ENCODE results near the gene KCNMA1.

KCNMA1 gene

GRCh38 chr10:77357611-77358310 lies 279.8 kb downstream of the KCNMA1 start:
- H3K4me3 ChIP-seq (ENCODE audit: insufficient read depth, low read depth, low read length) = no peak overlapping the region
- no peaks in the 10 kb centered on the region for H3K36me3 ChIP-seq (ENCODE audit: control insufficient read depth, insufficient read depth, low read length)
- H3K9me3 ChIP-seq (ENCODE audit: control insufficient read depth, low read length) = no peaks in the 10 kb centered on the region
- WGBS, 2 experiments = 90 to 96% methylated on average over 3 to 4 of the region's 4 CpGs
- H3K27ac ChIP-seq (ENCODE audit: insufficient read depth, low read depth, low read length, poor library complexity, severe bottlenecking) = no peak overlapping the region
- no peaks in the 10 kb centered on the region for H3K4me1 ChIP-seq (ENCODE audit: control insufficient read depth, insufficient read depth, low read length)
- H3K27me3 ChIP-seq (ENCODE audit: control insufficient read depth, insufficient read depth, low read length, poor library complexity, severe bottlenecking) = no peaks in the 10 kb centered on the region

- Histone ChIP-seq H3K27ac (ENCODE audit: insufficient read depth, low read depth, low read length, poor library complexity, severe bottlenecking) (no peak overlapping the region), H3K9me3 (ENCODE audit: control insufficient read depth, low read length) (no peaks in the 10 kb centered on the region), H3K27me3 (ENCODE audit: control insufficient read depth, insufficient read depth, low read length, poor library complexity, severe bottlenecking) (no peaks in the 10 kb centered on the region)
These were observed 280.4 kb downstream of the KCNMA1 start for GRCh38 chr10:77357185-77357584.

GRCh38 chr10:77355844-77356243 lies 281.8 kb downstream of the KCNMA1 start:
- H3K27me3 ChIP-seq (ENCODE audit: control insufficient read depth, insufficient read depth, low read length, poor library complexity, severe bottlenecking) = no peaks in the 10 kb centered on the region
- H3K4me1 ChIP-seq (ENCODE audit: control insufficient read depth, insufficient read depth, low read length) = no peaks in the 10 kb centered on the region
- H3K36me3 ChIP-seq (ENCODE audit: control insufficient read depth, insufficient read depth, low read length) = no peaks in the 10 kb centered on the region
- no peak overlapping the region for H3K4me3 ChIP-seq (ENCODE audit: insufficient read depth, low read depth, low read length)
- 80 to 87% methylated on average over 4 of the region's 4 CpGs for WGBS, 2 experiments
- no peaks in the 10 kb centered on the region for H3K9me3 ChIP-seq (ENCODE audit: control insufficient read depth, low read length)
- no peak overlapping the region for H3K27ac ChIP-seq (ENCODE audit: insufficient read depth, low read depth, low read length, poor library complexity, severe bottlenecking)

More at GRCh38 chr10:77357185-77357584, 280.4 kb downstream of the KCNMA1 start:
- Histone ChIP-seq H3K4me3 (ENCODE audit: insufficient read depth, low read depth, low read length) (no peak overlapping the region), H3K36me3 (ENCODE audit: control insufficient read depth, insufficient read depth, low read length) (no peaks in the 10 kb centered on the region), H3K4me1 (ENCODE audit: control insufficient read depth, insufficient read depth, low read length) (no peaks in the 10 kb centered on the region)

- Histone ChIP-seq H3K27ac (ENCODE audit: insufficient read depth, low read depth, low read length, poor library complexity, severe bottlenecking) (no peak overlapping the region), H3K27me3 (ENCODE audit: control insufficient read depth, insufficient read depth, low read length, poor library complexity, severe bottlenecking) (no peaks in the 10 kb centered on the region), H3K36me3 (ENCODE audit: control insufficient read depth, insufficient read depth, low read length) (no peaks in the 10 kb centered on the region), H3K4me3 (ENCODE audit: insufficient read depth, low read depth, low read length) (no peak overlapping the region), H3K4me1 (ENCODE audit: control insufficient read depth, insufficient read depth, low read length) (no peaks in the 10 kb centered on the region), H3K9me3 (ENCODE audit: control insufficient read depth, low read length) (no peaks in the 10 kb centered on the region)
These were observed 286.2 kb downstream of the KCNMA1 start for GRCh38 chr10:77351386-77351785.

- no peak overlapping the region for H3K4me3 ChIP-seq (ENCODE audit: insufficient read depth, low read depth, low read length)
- no peaks in the 10 kb centered on the region for H3K9me3 ChIP-seq (ENCODE audit: control insufficient read depth, low read length)
- WGBS, 2 experiments = 69 to 79% methylated on average over 1 of the region's 1 CpG
These were observed 286.9 kb downstream of the KCNMA1 start for GRCh38 chr10:77350711-77351119.

GRCh38 chr10:77350134-77350533 lies 287.5 kb downstream of the KCNMA1 start:
- 89 to 95% methylated on average over 1 of the region's 1 CpG for WGBS, 2 experiments
- Histone ChIP-seq H3K36me3 (ENCODE audit: control insufficient read depth, insufficient read depth, low read length) (no peaks in the 10 kb centered on the region), H3K9me3 (ENCODE audit: control insufficient read depth, low read length) (no peaks in the 10 kb centered on the region), H3K27ac (ENCODE audit: insufficient read depth, low read depth, low read length, poor library complexity, severe bottlenecking) (no peak overlapping the region), H3K4me1 (ENCODE audit: control insufficient read depth, insufficient read depth, low read length) (no peaks in the 10 kb centered on the region), H3K4me3 (ENCODE audit: insufficient read depth, low read depth, low read length) (no peak overlapping the region), H3K27me3 (ENCODE audit: control insufficient read depth, insufficient read depth, low read length, poor library complexity, severe bottlenecking) (no peaks in the 10 kb centered on the region)

More at GRCh38 chr10:77350711-77351119, 286.9 kb downstream of the KCNMA1 start:
- H3K27ac ChIP-seq (ENCODE audit: insufficient read depth, low read depth, low read length, poor library complexity, severe bottlenecking) = no peak overlapping the region
- no peaks in the 10 kb centered on the region for H3K36me3 ChIP-seq (ENCODE audit: control insufficient read depth, insufficient read depth, low read length)
- H3K4me1 ChIP-seq (ENCODE audit: control insufficient read depth, insufficient read depth, low read length) = no peaks in the 10 kb centered on the region
- no peaks in the 10 kb centered on the region for H3K27me3 ChIP-seq (ENCODE audit: control insufficient read depth, insufficient read depth, low read length, poor library complexity, severe bottlenecking)

GRCh38 chr10:77349226-77349625 lies 288.4 kb downstream of the KCNMA1 start:
- H3K9me3 ChIP-seq (ENCODE audit: control insufficient read depth, low read length) = no peaks in the 10 kb centered on the region
- H3K4me1 ChIP-seq (ENCODE audit: control insufficient read depth, insufficient read depth, low read length) = no peaks in the 10 kb centered on the region
- no peaks in the 10 kb centered on the region for H3K36me3 ChIP-seq (ENCODE audit: control insufficient read depth, insufficient read depth, low read length)
- H3K4me3 ChIP-seq (ENCODE audit: insufficient read depth, low read depth, low read length) = no peak overlapping the region
- WGBS, 2 experiments = 92 to 100% methylated on average over 1 to 2 of the region's 2 CpGs
- H3K27ac ChIP-seq (ENCODE audit: insufficient read depth, low read depth, low read length, poor library complexity, severe bottlenecking) = no peak overlapping the region
- no peaks in the 10 kb centered on the region for H3K27me3 ChIP-seq (ENCODE audit: control insufficient read depth, insufficient read depth, low read length, poor library complexity, severe bottlenecking)

GRCh38 chr10:77348751-77349150 lies 288.9 kb downstream of the KCNMA1 start:
- H3K4me1 ChIP-seq (ENCODE audit: control insufficient read depth, insufficient read depth, low read length) = no peaks in the 10 kb centered on the region
- H3K27me3 ChIP-seq (ENCODE audit: control insufficient read depth, insufficient read depth, low read length, poor library complexity, severe bottlenecking) = no peaks in the 10 kb centered on the region
- no peaks in the 10 kb centered on the region for H3K9me3 ChIP-seq (ENCODE audit: control insufficient read depth, low read length)
- H3K27ac ChIP-seq (ENCODE audit: insufficient read depth, low read depth, low read length, poor library complexity, severe bottlenecking) = no peak overlapping the region
- H3K4me3 ChIP-seq (ENCODE audit: insufficient read depth, low read depth, low read length) = no peak overlapping the region
- WGBS, 2 experiments = 90 to 99% methylated on average over 1 to 2 of the region's 2 CpGs
- no peaks in the 10 kb centered on the region for H3K36me3 ChIP-seq (ENCODE audit: control insufficient read depth, insufficient read depth, low read length)

- no peak overlapping the region for H3K4me3 ChIP-seq (ENCODE audit: insufficient read depth, low read depth, low read length)
- 92 to 95% methylated on average over 6 of the region's 6 CpGs for WGBS, 2 experiments
- no peak overlapping the region for H3K27ac ChIP-seq (ENCODE audit: insufficient read depth, low read depth, low read length, poor library complexity, severe bottlenecking)
- no peaks in the 10 kb centered on the region for H3K27me3 ChIP-seq (ENCODE audit: control insufficient read depth, insufficient read depth, low read length, poor library complexity, severe bottlenecking)
- H3K9me3 ChIP-seq (ENCODE audit: control insufficient read depth, low read length) = no peaks in the 10 kb centered on the region
- H3K36me3 ChIP-seq (ENCODE audit: control insufficient read depth, insufficient read depth, low read length) = no peaks in the 10 kb centered on the region
- no peaks in the 10 kb centered on the region for H3K4me1 ChIP-seq (ENCODE audit: control insufficient read depth, insufficient read depth, low read length)
These were observed 289.5 kb downstream of the KCNMA1 start for GRCh38 chr10:77348082-77348481.

- Histone ChIP-seq H3K36me3 (ENCODE audit: control insufficient read depth, insufficient read depth, low read length) (no peaks in the 10 kb centered on the region), H3K4me1 (ENCODE audit: control insufficient read depth, insufficient read depth, low read length) (no peaks in the 10 kb centered on the region), H3K27ac (ENCODE audit: insufficient read depth, low read depth, low read length, poor library complexity, severe bottlenecking) (no peak overlapping the region), H3K27me3 (ENCODE audit: control insufficient read depth, insufficient read depth, low read length, poor library complexity, severe bottlenecking) (no peaks in the 10 kb centered on the region), H3K4me3 (ENCODE audit: insufficient read depth, low read depth, low read length) (no peak overlapping the region), H3K9me3 (ENCODE audit: control insufficient read depth, low read length) (no peaks in the 10 kb centered on the region)
- 75 to 76% methylated on average over 2 of the region's 2 CpGs for WGBS, 2 experiments
These were observed 290.6 kb downstream of the KCNMA1 start for GRCh38 chr10:77347052-77347451.

- Histone ChIP-seq H3K4me1 (ENCODE audit: control insufficient read depth, insufficient read depth, low read length) (no peaks in the 10 kb centered on the region), H3K27ac (ENCODE audit: insufficient read depth, low read depth, low read length, poor library complexity, severe bottlenecking) (no peak overlapping the region), H3K36me3 (ENCODE audit: control insufficient read depth, insufficient read depth, low read length) (no peaks in the 10 kb centered on the region), H3K27me3 (ENCODE audit: control insufficient read depth, insufficient read depth, low read length, poor library complexity, severe bottlenecking) (no peaks in the 10 kb centered on the region), H3K4me3 (ENCODE audit: insufficient read depth, low read depth, low read length) (no peak overlapping the region), H3K9me3 (ENCODE audit: control insufficient read depth, low read length) (no peaks in the 10 kb centered on the region)
- 76 to 87% methylated on average over 3 of the region's 3 CpGs for WGBS, 2 experiments
These were observed 296.6 kb downstream of the KCNMA1 start for GRCh38 chr10:77341055-77341454.

Measured in ectodermal cell (in vitro differentiated cells).